HuH-7.5 (cell line): ENCODE measurements around the gene FAM13A.

Source experiments
- DNase-seq: peaks from one replicate; pipeline ENCODE4 v3.0.0; 2011; ENCODE audit warnings: low spot score

Gene FAM13A

GRCh38 chr4:88746206-88746605 lies 310.8 kb downstream of the FAM13A start:
- DNase-seq, result no peak

GRCh38 chr4:88745581-88746163 lies 311.3 kb downstream of the FAM13A start:
- DNase-seq, result no peak

- no peak for DNase-seq
Observed at GRCh38 chr4:88745175-88745574, 311.8 kb downstream of the FAM13A start.

GRCh38 chr4:88744609-88745008 lies 312.4 kb downstream of the FAM13A start:
- no peak for DNase-seq

- no peak for DNase-seq
Observed at GRCh38 chr4:88743696-88744095, 313.3 kb downstream of the FAM13A start.

GRCh38 chr4:88742561-88742960 lies 314.4 kb downstream of the FAM13A start:
- DNase-seq, result no peak

GRCh38 chr4:88738180-88738579 lies 318.8 kb downstream of the FAM13A start:
- no peak for DNase-seq

- DNase-seq, result no peak
Observed at GRCh38 chr4:88737307-88737941, 319.6 kb downstream of the FAM13A start.

GRCh38 chr4:88736264-88736663 lies 320.7 kb downstream of the FAM13A start:
- DNase-seq, result no peak

GRCh38 chr4:88735564-88735963 lies 321.4 kb downstream of the FAM13A start:
- DNase-seq, result no peak

GRCh38 chr4:88734403-88734949 lies 322.5 kb downstream of the FAM13A start:
- DNase-seq, result no peak

GRCh38 chr4:88732714-88733368 lies 324.1 kb downstream of the FAM13A start:
- DNase-seq, result no peak

GRCh38 chr4:88731381-88731780 lies 325.6 kb downstream of the FAM13A start:
- no peak for DNase-seq

GRCh38 chr4:88730811-88731210 lies 326.2 kb downstream of the FAM13A start:
- no peak for DNase-seq

- DNase-seq, result no peak
Observed at GRCh38 chr4:88729146-88729760, 327.7 kb downstream of the FAM13A start.

- DNase-seq, result no peak
Observed at GRCh38 chr4:88728146-88728545, 328.8 kb downstream of the FAM13A start.

GRCh38 chr4:88725986-88726385 lies 331.0 kb downstream of the FAM13A start:
- no peak for DNase-seq

GRCh38 chr4:88725143-88725542 lies 331.8 kb downstream of the FAM13A start:
- no peak for DNase-seq

- no peak for DNase-seq
Observed at GRCh38 chr4:88724406-88724805, 332.6 kb downstream of the FAM13A start.

GRCh38 chr4:88722828-88723227 lies 334.2 kb downstream of the FAM13A start:
- DNase-seq, result no peak

GRCh38 chr4:88722276-88722780 lies 334.7 kb downstream of the FAM13A start:
- no peak for DNase-seq
